ENCODE measurements around the gene RBM47.

DNA sequence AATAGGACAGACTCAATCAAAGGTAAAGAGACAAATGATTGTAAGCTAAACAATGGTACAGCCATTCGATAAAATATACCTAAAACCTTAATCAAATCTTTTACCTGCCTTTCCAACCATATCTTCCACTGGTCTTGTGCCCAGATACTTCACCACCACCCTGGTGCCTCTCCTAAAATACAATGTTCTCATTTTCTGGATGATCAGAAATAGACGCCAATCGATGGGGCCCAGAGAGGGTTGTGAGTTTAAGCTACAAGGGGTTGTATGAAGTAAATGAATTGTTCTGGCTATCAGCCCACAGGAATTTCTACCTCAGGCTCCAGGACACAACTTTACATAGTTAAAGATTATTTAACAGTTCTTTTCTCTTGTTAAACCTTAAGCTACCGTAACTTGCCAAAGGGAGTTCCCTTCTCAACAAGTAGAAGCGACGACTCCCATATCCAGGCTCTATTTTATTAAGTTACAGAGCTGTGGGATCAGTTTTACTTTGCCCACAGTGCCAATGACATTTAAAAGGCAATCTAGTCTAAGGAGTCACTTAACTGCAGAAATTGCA, 195.5 kb downstream of the RBM47 start:
- TF ChIP-seq GTF2E2 (tag; IDR thresholded peaks at IDR 0.05), result no peak
- no peak for TF ChIP-seq ZNF274 (IDR thresholded peaks at IDR 0.05; ENCODE audit: borderline replicate concordance, low read depth, low read length)
- no peak for TF ChIP-seq KLF1 (tag; IDR thresholded peaks at IDR 0.05)
- no peak for TF ChIP-seq CBX3 (IDR thresholded peaks at IDR 0.05; ENCODE audit: borderline replicate concordance in 1 of 2, low read length in 2 of 2)
- TF ChIP-seq POLR2B (IDR thresholded peaks at IDR 0.05; ENCODE audit: low read depth, partially characterized antibody), result no peak
- TF ChIP-seq, protein P1, sequence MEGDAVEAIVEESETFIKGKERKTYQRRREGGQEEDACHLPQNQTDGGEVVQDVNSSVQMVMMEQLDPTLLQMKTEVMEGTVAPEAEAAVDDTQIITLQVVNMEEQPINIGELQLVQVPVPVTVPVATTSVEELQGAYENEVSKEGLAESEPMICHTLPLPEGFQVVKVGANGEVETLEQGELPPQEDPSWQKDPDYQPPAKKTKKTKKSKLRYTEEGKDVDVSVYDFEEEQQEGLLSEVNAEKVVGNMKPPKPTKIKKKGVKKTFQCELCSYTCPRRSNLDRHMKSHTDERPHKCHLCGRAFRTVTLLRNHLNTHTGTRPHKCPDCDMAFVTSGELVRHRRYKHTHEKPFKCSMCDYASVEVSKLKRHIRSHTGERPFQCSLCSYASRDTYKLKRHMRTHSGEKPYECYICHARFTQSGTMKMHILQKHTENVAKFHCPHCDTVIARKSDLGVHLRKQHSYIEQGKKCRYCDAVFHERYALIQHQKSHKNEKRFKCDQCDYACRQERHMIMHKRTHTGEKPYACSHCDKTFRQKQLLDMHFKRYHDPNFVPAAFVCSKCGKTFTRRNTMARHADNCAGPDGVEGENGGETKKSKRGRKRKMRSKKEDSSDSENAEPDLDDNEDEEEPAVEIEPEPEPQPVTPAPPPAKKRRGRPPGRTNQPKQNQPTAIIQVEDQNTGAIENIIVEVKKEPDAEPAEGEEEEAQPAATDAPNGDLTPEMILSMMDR (IDR thresholded peaks at IDR 0.05 in 2 of 3, conservative IDR thresholded peaks at IDR 0.05 in 1 of 3; ENCODE audit: insufficient read depth in 2 of 3, low read depth in 1 of 3, low read length in 3 of 3), result no peak
- no peak for TF ChIP-seq TARDBP (IDR thresholded peaks at IDR 0.05)
- TF ChIP-seq NR3C1 (CRISPR knock-in tag; IDR thresholded peaks at IDR 0.05), result no peak
- no peak for TF ChIP-seq RBM14 (IDR thresholded peaks at IDR 0.05; ENCODE audit: borderline replicate concordance, insufficient read depth, low read depth, low read length)
- TF ChIP-seq BHLHE40 (IDR thresholded peaks at IDR 0.05; ENCODE audit: low read length), result no peak
- TF ChIP-seq POLR2A (conservative IDR thresholded peaks at IDR 0.05), result no peak
- TF ChIP-seq EGR1 (conservative IDR thresholded peaks at IDR 0.05), result no peak
- no peak for TF ChIP-seq TCF7L2 (IDR thresholded peaks at IDR 0.05; ENCODE audit: low read depth, low read length)
- TF ChIP-seq MTA3 (IDR thresholded peaks at IDR 0.05; ENCODE audit: borderline replicate concordance), result no peak
